Measurements from ENCODE around the gene RRAD. TPM values are rescaled to one million over a fixed set of nuclear protein-coding genes. Genes with fewer than 3 reads are reported as not detected.

The RRAD gene
- total RNA-seq, 6 experiments from 2014 or later: 0.51 to 7.7 (median 3.0) TPM; not detected in 1

- no peaks in the 10 kb centered on the region for H3K36me3 ChIP-seq
- ATAC-seq (peak; percentile 80 to 87 (median 82)), DNase-seq (peak; percentile 74 to 81 (median 75))
- intact Hi-C loops (cut with DNase I): no loop called here
- H3K4me3 ChIP-seq: no peak overlapping the region
- H3K27me3 ChIP-seq: no peaks in the 10 kb centered on the region
- TF ChIP-seq, protein P1, sequence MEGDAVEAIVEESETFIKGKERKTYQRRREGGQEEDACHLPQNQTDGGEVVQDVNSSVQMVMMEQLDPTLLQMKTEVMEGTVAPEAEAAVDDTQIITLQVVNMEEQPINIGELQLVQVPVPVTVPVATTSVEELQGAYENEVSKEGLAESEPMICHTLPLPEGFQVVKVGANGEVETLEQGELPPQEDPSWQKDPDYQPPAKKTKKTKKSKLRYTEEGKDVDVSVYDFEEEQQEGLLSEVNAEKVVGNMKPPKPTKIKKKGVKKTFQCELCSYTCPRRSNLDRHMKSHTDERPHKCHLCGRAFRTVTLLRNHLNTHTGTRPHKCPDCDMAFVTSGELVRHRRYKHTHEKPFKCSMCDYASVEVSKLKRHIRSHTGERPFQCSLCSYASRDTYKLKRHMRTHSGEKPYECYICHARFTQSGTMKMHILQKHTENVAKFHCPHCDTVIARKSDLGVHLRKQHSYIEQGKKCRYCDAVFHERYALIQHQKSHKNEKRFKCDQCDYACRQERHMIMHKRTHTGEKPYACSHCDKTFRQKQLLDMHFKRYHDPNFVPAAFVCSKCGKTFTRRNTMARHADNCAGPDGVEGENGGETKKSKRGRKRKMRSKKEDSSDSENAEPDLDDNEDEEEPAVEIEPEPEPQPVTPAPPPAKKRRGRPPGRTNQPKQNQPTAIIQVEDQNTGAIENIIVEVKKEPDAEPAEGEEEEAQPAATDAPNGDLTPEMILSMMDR (IDR thresholded peaks at IDR 0.05): peak; percentile 72 to 88 (median 82)
- TF ChIP-seq POLR2A (IDR thresholded peaks at IDR 0.05): no peak
- no peak overlapping the region for H3K27ac ChIP-seq
- H3K9me3 ChIP-seq: no peaks in the 10 kb centered on the region
- H3K4me1 ChIP-seq: peaks cover 0 to 33% (median 13%) of the 10 kb centered on the region in 4 donors
- 2% methylated on average over 8 of the region's 8 CpGs for WGBS (ENCODE audit: insufficient coverage, low coverage, low lambda C conversion rate, missing lambda C conversion rate)
These were observed 28.8 kb upstream of the RRAD start for GRCh38 chr16:66954097-66954659.

GRCh38 chr16:66953462-66954096 is 28.2 kb upstream of the RRAD start:
- H3K4me1 ChIP-seq: peaks cover 0 to 39% (median 16%) of the 10 kb centered on the region in 4 donors
- TF ChIP-seq, protein P1 (IDR thresholded peaks at IDR 0.05): no peak
- TF ChIP-seq POLR2A (IDR thresholded peaks at IDR 0.05): no peak
- DNase-seq (no peak), ATAC-seq (no peak)
- H3K36me3 ChIP-seq: no peaks in the 10 kb centered on the region
- H3K27me3 ChIP-seq: no peaks in the 10 kb centered on the region
- no peaks in the 10 kb centered on the region for H3K9me3 ChIP-seq
- intact Hi-C loops (cut with DNase I): no loop called here
- no peak overlapping the region for H3K27ac ChIP-seq
- no peak overlapping the region for H3K4me3 ChIP-seq
- 52% methylated on average over 10 of the region's 10 CpGs for WGBS (ENCODE audit: insufficient coverage, low coverage, low lambda C conversion rate, missing lambda C conversion rate)

DNA sequence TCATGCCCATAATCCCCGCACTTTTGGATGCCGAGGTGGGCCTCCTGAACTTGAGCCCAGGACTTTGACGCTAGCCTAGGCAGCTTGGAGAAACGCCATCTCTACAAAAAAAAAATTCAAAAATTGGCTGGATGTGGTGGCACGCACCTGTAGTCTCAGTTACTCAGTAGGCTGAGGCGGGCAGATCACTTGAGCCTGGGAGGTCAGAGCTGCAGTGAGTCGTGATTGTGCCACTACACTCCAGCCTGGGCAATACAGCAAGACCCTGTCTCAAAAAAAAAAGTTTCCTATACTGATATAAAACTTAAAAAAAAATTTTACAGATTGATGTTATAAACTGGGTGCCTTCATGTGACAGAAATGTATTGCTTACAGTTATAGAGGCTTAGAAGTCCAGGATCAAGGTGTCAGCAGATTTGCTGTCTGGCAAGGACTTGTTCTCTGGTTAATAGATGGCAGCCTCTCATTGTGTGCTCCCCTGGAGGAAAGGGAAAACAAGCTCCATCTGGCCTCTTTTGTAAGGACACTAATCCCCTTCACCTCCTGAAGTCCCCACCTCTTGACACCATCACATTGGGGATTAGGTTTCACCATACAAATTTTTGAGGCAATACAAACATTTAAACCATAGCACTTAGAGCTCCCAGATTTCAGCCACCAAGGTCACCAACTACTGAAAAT is 27.2 kb upstream of the RRAD start:
- H3K4me3 ChIP-seq: no peak overlapping the region
- no peaks in the 10 kb centered on the region for H3K9me3 ChIP-seq
- no peaks in the 10 kb centered on the region for H3K27me3 ChIP-seq
- intact Hi-C loops (cut with DNase I): no loop called here
- H3K36me3 ChIP-seq: no peaks in the 10 kb centered on the region
- H3K4me1 ChIP-seq: peaks cover 0 to 44% (median 20%) of the 10 kb centered on the region in 4 donors
- WGBS (ENCODE audit: insufficient coverage, low coverage, low lambda C conversion rate, missing lambda C conversion rate): 79% methylated on average over 7 of the region's 7 CpGs
- TF ChIP-seq POLR2A (IDR thresholded peaks at IDR 0.05): no peak
- TF ChIP-seq, protein P1 (IDR thresholded peaks at IDR 0.05): no peak
- no peak for DNase-seq
- H3K27ac ChIP-seq: no peak overlapping the region
- no peak for ATAC-seq

- WGBS (ENCODE audit: insufficient coverage, low coverage, low lambda C conversion rate, missing lambda C conversion rate): 90% methylated on average over 4 of the region's 4 CpGs
- Histone ChIP-seq H3K36me3 (no peaks in the 10 kb centered on the region), H3K27me3 (no peaks in the 10 kb centered on the region), H3K9me3 (no peaks in the 10 kb centered on the region), H3K4me1 (peaks cover 0 to 37% (median 18%) of the 10 kb centered on the region in 4 donors), H3K27ac (no peak overlapping the region), H3K4me3 (no peak overlapping the region)
- intact Hi-C loops (cut with DNase I): no loop called here
- no peak for ATAC-seq
- TF ChIP-seq POLR2A (IDR thresholded peaks at IDR 0.05): no peak
- TF ChIP-seq, protein P1 (IDR thresholded peaks at IDR 0.05): no peak
- DNase-seq: no peak
These were observed 25.8 kb upstream of the RRAD start for GRCh38 chr16:66950971-66951790.
